Activated CD4-positive, CD25-positive, alpha-beta regulatory T cell treated with anti-CD3 and anti-CD28 coated beads, Interleukin-2, amount 50 U/mL, for 24 hours (primary cell): ENCODE measurements around the gene FLRT1.

Experiments
- ATAC-seq, 2 donors: fragments of 150-1000 bp; cut with Tn5 transposase; one replicate each; pipeline ENCODE4 v1.10.0; 2021; ENCODE audit warnings: mild to moderate bottlenecking in 1 of 2, moderate library complexity in 1 of 2

Gene FLRT1

GRCh38 chr11:64035576-64035975, at the start of gene FLRT1:
Gene FLRT1 (plus strand): TSS chr11:64035931. CDS start chr11:64116268, 80,337 bp downstream.
- no peak for ATAC-seq

- ATAC-seq = peak; percentile 94 to 96
Measured at GRCh38 chr11:63986156-63986931, 49.4 kb upstream of the FLRT1 start, which contains the start of gene OTUB1. Gene OTUB1 (plus strand): TSS chr11:63986438. CDS start chr11:63986457, 19 bp downstream.

- ATAC-seq = no peak
Measured at GRCh38 chr11:63986932-63987513, 48.7 kb upstream of the FLRT1 start.

GRCh38 chr11:63991558-63991957, 44.2 kb upstream of the FLRT1 start:
- ATAC-seq = no peak

GRCh38 chr11:63993100-63993499, 42.6 kb upstream of the FLRT1 start:
- ATAC-seq = no peak

GRCh38 chr11:63993993-63994392, 41.7 kb upstream of the FLRT1 start:
- ATAC-seq = no peak

GRCh38 chr11:63996512-63996911, 39.2 kb upstream of the FLRT1 start:
- ATAC-seq = no peak

GRCh38 chr11:63997104-63997700, 38.5 kb upstream of the FLRT1 start:
- ATAC-seq = no peak

GRCh38 chr11:63997801-63998337, 37.9 kb upstream of the FLRT1 start:
- no peak for ATAC-seq

- no peak for ATAC-seq
Measured at GRCh38 chr11:63998558-63999348, 37.0 kb upstream of the FLRT1 start.

GRCh38 chr11:63999349-64000025, 36.2 kb upstream of the FLRT1 start:
- ATAC-seq = peak; percentile 62 to 64

- ATAC-seq = peak; percentile 78 to 79
Measured at GRCh38 chr11:64000026-64000739, 35.5 kb upstream of the FLRT1 start.

GRCh38 chr11:64000740-64001483, 34.8 kb upstream of the FLRT1 start:
- ATAC-seq = peak in 1 of 2 donors; percentile 1

GRCh38 chr11:64001484-64002420, 34.0 kb upstream of the FLRT1 start:
- no peak for ATAC-seq

GRCh38 chr11:64003807-64004589, 31.7 kb upstream of the FLRT1 start:
- no peak for ATAC-seq

GRCh38 chr11:64004590-64004984, 31.1 kb upstream of the FLRT1 start:
- no peak for ATAC-seq

GRCh38 chr11:64005691-64006090, 30.0 kb upstream of the FLRT1 start:
- ATAC-seq = no peak

- no peak for ATAC-seq
Measured at GRCh38 chr11:64006398-64006797, 29.3 kb upstream of the FLRT1 start.

- ATAC-seq = no peak
Measured at GRCh38 chr11:64007160-64007628, 28.5 kb upstream of the FLRT1 start.
